Tibial nerve (tissue), 3 donors: ENCODE data around the gene KAZN.

ENCODE experiments used
- CTCF ChIP-seq, 5 experiments: fragments of 200-600 bp in 3 of 5; fragments of 450-650 bp in 2 of 5; sonication (generic) in 3 of 5; IDR thresholded peaks; one replicate each; pipeline ENCODE4 v1.5.1; 2016 to 2019; ENCODE audit warnings: antibody characterized with exemption in 5 of 5, mild to moderate bottlenecking in 3 of 5, moderate library complexity in 2 of 5
- POLR2A ChIP-seq, 2 donors: fragments of 450-650 bp; IDR thresholded peaks; one replicate each; pipeline ENCODE4 v1.6.1; 2017; ENCODE audit warnings: antibody characterized with exemption in 2 of 2, mild to moderate bottlenecking in 2 of 2, moderate library complexity in 2 of 2

GRCh38 chr1:14769486-14770274 lies 171.2 kb downstream of the KAZN start:
- no peak for TF ChIP-seq CTCF (IDR thresholded peaks at IDR 0.05)
- TF ChIP-seq POLR2A (IDR thresholded peaks at IDR 0.05) = no peak
